B cell (primary cell): Measurements from ENCODE around the gene PLD4. TPM values are rescaled to one million over a fixed set of nuclear protein-coding genes. Genes with fewer than 3 reads are reported as not detected.
A peak's percentile ranks its signal among the peaks of the same experiment; 100 is the strongest.

Source experiments
- ATAC-seq: fragments of 200-7000 bp; cut with Tn5 transposase; one replicate; pipeline ENCODE4 v1.10.0; 2021; ENCODE audit warnings: low read depth, mild to moderate bottlenecking, moderate number of reproducible peaks, moderate library complexity
- CTCF ChIA-PET: fragments of 350-600 bp; sonication (Branson Sonifier 250); formaldehyde crosslinking; loops from one replicate; lab custom pipeline; 2021; ENCODE audit warnings: antibody characterized with exemption, inconsistent platforms; lab: Charles Lee
- POLR2A ChIA-PET: fragments of 350-600 bp; sonication (Branson Sonifier 250); formaldehyde crosslinking; loops from one replicate; lab custom pipeline; 2021; ENCODE audit warnings: antibody characterized with exemption; lab: Charles Lee
- DNase-seq: peaks from one replicate; pipeline ENCODE4 v3.0.0; 2013
- H2AFZ ChIP-seq: 2 replicates; pipeline ENCODE4 v1.6.1; 2012; ENCODE audit warnings: mild to moderate bottlenecking, low read depth, low read length; ENCODE audit not compliant: insufficient read depth, poor library complexity, severe bottlenecking
- H3K27ac ChIP-seq, 2 donors: 1 replicate in 1 of 2; 2 replicates in 1 of 2; pipeline ENCODE4 v1.5.1; 2012 to 2013; ENCODE audit warnings: low read length in 2 of 2, mild to moderate bottlenecking in 2 of 2, moderate library complexity in 1 of 2
- H3K27me3 ChIP-seq, 4 experiments: fragments of 200-600 bp in 1 of 4; sonication (generic) in 1 of 4; replicated peaks in 1 of 4; 1 replicate in 2 of 4; 2 replicates in 2 of 4; pipeline versions ENCODE4 v1.6.1 to v1.7.0; 2013 to 2016; ENCODE audit warnings: low read length in 3 of 4, mild to moderate bottlenecking in 2 of 4, mixed read lengths in 1 of 4, moderate library complexity in 1 of 4; ENCODE audit not compliant: insufficient read depth in 4 of 4, control insufficient read depth in 3 of 4; ENCODE audit errors: control extremely low read depth in 1 of 4
- H3K36me3 ChIP-seq, 2 experiments: replicated peaks in 1 of 2; 1 replicate in 1 of 2; 2 replicates in 1 of 2; pipeline versions ENCODE4 v1.6.1 to v1.7.1; 2013; ENCODE audit warnings: low read length in 1 of 2; ENCODE audit not compliant: insufficient read depth in 2 of 2, control insufficient read depth in 1 of 2; ENCODE audit errors: control extremely low read depth in 1 of 2, extremely low read depth in 1 of 2
- H3K4me1 ChIP-seq, 2 donors: fragments of 200-600 bp in 1 of 2; sonication (generic) in 1 of 2; 1 replicate in 1 of 2; 2 replicates in 1 of 2; pipeline versions ENCODE4 v1.5.1 to v1.6.1; 2013 to 2017; ENCODE audit warnings: low read length in 2 of 2; ENCODE audit not compliant: control insufficient read depth in 2 of 2, insufficient read depth in 2 of 2
- H3K4me2 ChIP-seq: replicated peaks from 2 replicates; pipeline ENCODE3; 2012; ENCODE audit warnings: mild to moderate bottlenecking, low read depth, low read length; ENCODE audit not compliant: poor library complexity, severe bottlenecking
- H3K4me3 ChIP-seq, 5 experiments: fragments of 200-600 bp in 1 of 5; sonication (generic) in 1 of 5; 1 replicate in 3 of 5; 2 replicates in 2 of 5; pipeline versions ENCODE4 v1.5.1 to v1.7.0; 2011 to 2016; ENCODE audit warnings: low read length in 4 of 5, mild to moderate bottlenecking in 4 of 5, low read depth in 2 of 5, control low read depth in 1 of 5, moderate library complexity in 1 of 5; ENCODE audit not compliant: insufficient read depth in 1 of 5; ENCODE audit errors: control extremely low read depth in 1 of 5, extremely low read depth in 1 of 5
- H3K79me2 ChIP-seq: fragments of 200-600 bp; sonication (generic); one replicate; pipeline ENCODE4 v1.6.0; 2016; ENCODE audit warnings: low read length; ENCODE audit not compliant: control insufficient read depth, insufficient read depth
- H3K9ac ChIP-seq: fragments of 200-600 bp; sonication (generic); 2 replicates; pipeline ENCODE4 v1.6.1; 2017; ENCODE audit warnings: mild to moderate bottlenecking, low read length, moderate library complexity
- H3K9me3 ChIP-seq, 3 donors: one replicate each; pipeline versions ENCODE4 v1.6.1 to v1.7.1; 2013; ENCODE audit warnings: low read length in 2 of 3; ENCODE audit not compliant: control insufficient read depth in 2 of 3, insufficient read depth in 1 of 3; ENCODE audit errors: control extremely low read depth in 1 of 3
- H4K20me1 ChIP-seq: 2 replicates; pipeline ENCODE4 v1.6.0; 2012; ENCODE audit warnings: mild to moderate bottlenecking, low read length; ENCODE audit not compliant: insufficient read depth, control insufficient read depth, poor library complexity, severe bottlenecking
- H3K27ac Mint-ChIP-seq: one replicate; pipeline ENCODE4 v1.8.0; 2021; ENCODE audit warnings: mixed read lengths
- H3K27me3 Mint-ChIP-seq: one replicate; pipeline ENCODE4 v1.8.0; 2021; ENCODE audit warnings: mixed read lengths
- H3K4me1 Mint-ChIP-seq: one replicate; pipeline ENCODE4 v1.8.0; 2021; ENCODE audit warnings: mixed read lengths
- H3K4me3 Mint-ChIP-seq: one replicate; pipeline ENCODE4 v1.8.0; 2021; ENCODE audit warnings: mixed read lengths
- H3K9me3 Mint-ChIP-seq: one replicate; pipeline ENCODE4 v1.8.0; 2022; ENCODE audit warnings: mixed read lengths; ENCODE audit not compliant: insufficient read depth
- EZH2 ChIP-seq: IDR thresholded peaks from 2 replicates; pipeline ENCODE4 v1.6.1; 2012; ENCODE audit warnings: borderline replicate concordance, low read depth, mild to moderate bottlenecking, moderate library complexity, low read length; ENCODE audit not compliant: insufficient read depth, poor library complexity, severe bottlenecking
- WGBS: methylation state at CpG from one replicate; pipeline ENCODE4 v1.1.5; 2013; ENCODE audit warnings: missing lambda C conversion rate; ENCODE audit not compliant: insufficient coverage; 5-methylcytosine and 5-hydroxymethylcytosine counted together
- intact Hi-C: fragments of 100-400 bp; cut with micrococcal nuclease; formaldehyde crosslinking; loops from one replicate; pipeline ENCODE4 v1.10.0; 2022
- polyA plus RNA-seq: library from polyadenylated mRNA; depleted of rRNA; stranded (reverse); fragments of >200 nt; gene quantifications from 2 replicates; pipeline ENCODE4 v1.2.3, GENCODE V29; 2012
- total RNA-seq, 2 donors: library from RNA; stranded (reverse); fragments of 120-200 nt in 1 of 2; gene quantifications; 1 replicate in 1 of 2; 2 replicates in 1 of 2; pipeline versions ENCODE4 v1.2.3 to v1.2.4, GENCODE V29; 2013 to 2022
- TF ChIP-seq, protein P1 (sequence below): fragments of 200-600 bp; IDR thresholded peaks from one replicate; pipeline ENCODE4 v1.8.0; 2022; ENCODE audit warnings: antibody characterized with exemption, mild to moderate bottlenecking

The PLD4 gene
- total and polyA plus RNA-seq, 2 donors (not counting 1 experiment from before 2014, with no cell fraction given), result 49.9 to 79.7 TPM

DNA sequence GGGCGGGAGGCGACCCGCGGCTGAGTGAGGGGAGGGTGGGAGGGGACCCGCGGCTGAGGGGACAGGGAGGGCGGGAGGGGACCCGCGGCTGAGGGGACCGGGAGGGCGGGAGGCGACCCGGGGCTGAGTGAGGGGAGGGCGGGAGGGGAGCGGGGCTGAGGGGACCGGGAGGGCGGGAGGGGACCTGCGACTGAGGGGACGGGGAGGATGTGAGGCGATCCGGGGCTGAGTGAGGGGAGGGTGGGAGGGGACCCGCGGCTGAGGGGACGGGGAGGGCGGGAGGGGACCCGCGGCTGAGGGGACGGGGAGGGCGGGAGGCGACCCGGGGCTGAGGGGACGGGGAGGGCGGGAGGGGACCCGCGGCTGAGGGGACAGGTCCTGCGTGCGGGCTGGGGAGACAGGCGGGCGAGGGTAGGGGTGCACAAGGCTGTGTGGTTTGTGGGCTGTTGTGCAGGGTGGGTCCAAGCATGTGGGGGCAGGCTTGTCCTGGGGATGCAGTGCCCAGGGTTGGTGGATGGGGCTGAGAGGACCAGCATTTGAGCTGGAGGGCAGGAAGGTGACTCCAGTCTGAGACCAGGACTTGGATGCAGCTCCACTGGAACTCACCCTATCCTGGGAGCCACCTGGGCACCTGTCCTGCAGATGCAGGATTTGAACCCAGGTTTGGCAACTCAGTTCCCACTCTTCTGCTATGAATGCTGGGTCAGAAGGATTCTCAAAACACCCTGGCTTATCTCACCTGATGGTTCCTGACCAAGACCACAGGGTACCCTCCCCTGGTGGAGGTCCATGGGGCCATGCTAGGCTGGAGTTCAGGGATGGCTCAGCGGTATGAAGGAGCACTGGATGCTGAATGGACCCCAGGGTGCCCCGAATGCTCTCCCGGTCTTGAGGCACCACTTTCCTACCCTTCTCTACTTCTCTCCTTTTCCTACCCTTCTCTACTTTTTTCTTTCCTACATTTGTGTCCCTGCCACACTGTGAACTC is 9.4 kb downstream of the PLD4 start:
- ATAC-seq (no peak), DNase-seq (peak; percentile 36)
- CTCF ChIA-PET, result interaction anchor here (0.6 to 5.6 kb wide), 9 partner anchors 9 to 166 kb away, joined by 3 to 34 read pairs (median 4); partner anchors contain the start of gene PLD4
- 23% methylated on average over 15 of the region's 42 CpGs for WGBS
- H3K9ac ChIP-seq, result no peak overlapping the region
- H3K9me3 ChIP-seq, result no peaks in the 10 kb centered on the region
- intact Hi-C loops, result loop anchor here (1.0 to 2.0 kb wide), 4 partner anchors 11 to 87 kb away; partner anchors contain the start of genes CDCA4 and CLBA1
- no peak overlapping the region for H2AFZ ChIP-seq
- POLR2A ChIA-PET, result interaction anchor here (0.6 kb wide), 2 partner anchors 12 to 267 kb away, joined by 3 to 6 read pairs; no protein-coding TSS in a partner anchor
- no peak for TF ChIP-seq EZH2
- TF ChIP-seq, protein P1, sequence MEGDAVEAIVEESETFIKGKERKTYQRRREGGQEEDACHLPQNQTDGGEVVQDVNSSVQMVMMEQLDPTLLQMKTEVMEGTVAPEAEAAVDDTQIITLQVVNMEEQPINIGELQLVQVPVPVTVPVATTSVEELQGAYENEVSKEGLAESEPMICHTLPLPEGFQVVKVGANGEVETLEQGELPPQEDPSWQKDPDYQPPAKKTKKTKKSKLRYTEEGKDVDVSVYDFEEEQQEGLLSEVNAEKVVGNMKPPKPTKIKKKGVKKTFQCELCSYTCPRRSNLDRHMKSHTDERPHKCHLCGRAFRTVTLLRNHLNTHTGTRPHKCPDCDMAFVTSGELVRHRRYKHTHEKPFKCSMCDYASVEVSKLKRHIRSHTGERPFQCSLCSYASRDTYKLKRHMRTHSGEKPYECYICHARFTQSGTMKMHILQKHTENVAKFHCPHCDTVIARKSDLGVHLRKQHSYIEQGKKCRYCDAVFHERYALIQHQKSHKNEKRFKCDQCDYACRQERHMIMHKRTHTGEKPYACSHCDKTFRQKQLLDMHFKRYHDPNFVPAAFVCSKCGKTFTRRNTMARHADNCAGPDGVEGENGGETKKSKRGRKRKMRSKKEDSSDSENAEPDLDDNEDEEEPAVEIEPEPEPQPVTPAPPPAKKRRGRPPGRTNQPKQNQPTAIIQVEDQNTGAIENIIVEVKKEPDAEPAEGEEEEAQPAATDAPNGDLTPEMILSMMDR, result no peak
- H3K36me3 ChIP-seq, result peaks cover 0 to 17% of the 10 kb centered on the region in 2 experiments
- H3K27me3 ChIP-seq, result peaks cover 0 to 7% (median 2%) of the 10 kb centered on the region in 4 experiments
- peaks cover 10% of the 10 kb centered on the region for H4K20me1 ChIP-seq
- peaks cover 11% of the 10 kb centered on the region for H3K4me1 Mint-ChIP-seq
- peaks cover 4% of the 10 kb centered on the region for H3K27me3 Mint-ChIP-seq
- peak overlapping the region; percentile 66 for H3K4me3 Mint-ChIP-seq
- H3K4me1 ChIP-seq, result peaks cover 3 to 16% of the 10 kb centered on the region in 2 donors
- no peaks in the 10 kb centered on the region for H3K9me3 Mint-ChIP-seq
- H3K79me2 ChIP-seq, result no peaks in the 10 kb centered on the region
- H3K27ac Mint-ChIP-seq, result peak overlapping the region; percentile 34
- peak overlapping the region; percentile 33 for H3K4me2 ChIP-seq
- H3K4me3 ChIP-seq, result no peak overlapping the region
- H3K27ac ChIP-seq, result no peak overlapping the region
